ENCODE data around the gene HLA-E. TPM values are rescaled to one million over a fixed set of nuclear protein-coding genes. Genes with fewer than 3 reads are reported as not detected.

The HLA-E gene
- total and polyA plus RNA-seq, 2 of the 13 experiments (the other 11 are each of a cell fraction or from before 2014, with no cell fraction given), result 45.2 to 90.4 TPM

GRCh38 chr6:30500421-30501355, 11.4 kb downstream of the HLA-E start (continued):
- TF ChIP-seq ZNF766 (CRISPR knock-in tag; IDR thresholded peaks at IDR 0.05; ENCODE audit: borderline replicate concordance), result no peak

- Histone ChIP-seq H3K9ac (ENCODE audit: insufficient read depth, low read depth, low read length) (no peak overlapping the region), H3K9me3 (ENCODE audit: low read length) (no peaks in the 10 kb centered on the region), H3K4me2 (ENCODE audit: low read depth, low read length) (no peak overlapping the region), H2AFZ (ENCODE audit: low read length) (no peak overlapping the region), H3K27ac (ENCODE audit: extremely low read length, insufficient read depth, low read length) (no peak overlapping the region), H3K79me2 (ENCODE audit: insufficient read depth, low read length) (no peaks in the 10 kb centered on the region), H3K4me1 (ENCODE audit: insufficient read depth, low read length) (peaks cover 6% of the 10 kb centered on the region; the same call in 1 of the 2 replicates), H3K36me3 (replicated peaks in 1 of 2; ENCODE audit: control insufficient read depth in 1 of 2, insufficient read depth in 2 of 2, low read length in 2 of 2) (no peaks in the 10 kb centered on the region), H3K27me3 (ENCODE audit: control insufficient read depth in 1 of 2, insufficient read depth in 2 of 2, low read length in 2 of 2) (no peaks in the 10 kb centered on the region; a peak in 1 of 5 replicates), H4K20me1 (ENCODE audit: insufficient read depth, low read length) (no peaks in the 10 kb centered on the region), H3K4me3 (replicated peaks in 1 of 3; ENCODE audit: insufficient read depth in 1 of 3, low read depth in 2 of 3, low read length in 3 of 3) (no peak overlapping the region)
- DNase-seq (ENCODE audit: low spot score) (no peak), ATAC-seq (no peak), FAIRE-seq (no peak)
- in situ Hi-C loops (cut with HindIII; ENCODE audit: extremely low pct_ligation_motif_present, low pct_unique_long_range_greater_than_20kb), result no loop called here
- no TSS peak for BruUV-seq (replicated peaks)
- POLR2A ChIA-PET, result no interaction called here
- WGBS (ENCODE audit: low lambda C conversion rate), result 19% methylated on average over 5 of the region's 5 CpGs
- CTCF ChIA-PET (ENCODE audit: low intra/inter-chr PET ratio, low total read pairs), result no interaction called here
- intact Hi-C loops (cut with micrococcal nuclease; ENCODE audit: unreplicated experiment), result no loop called here
- TF ChIP-seq ZNF709 (CRISPR knock-in tag; IDR thresholded peaks at IDR 0.05), result no peak
- TF ChIP-seq TGIF2 (CRISPR knock-in tag; IDR thresholded peaks at IDR 0.05), result no peak
- no peak for TF ChIP-seq TARDBP (CRISPR knock-in tag; IDR thresholded peaks at IDR 0.05)
- no peak for TF ChIP-seq ZNF431 (CRISPR knock-in tag; IDR thresholded peaks at IDR 0.05; ENCODE audit: borderline replicate concordance, low read depth)
- no peak for TF ChIP-seq CREB1 (IDR thresholded peaks at IDR 0.05)
- TF ChIP-seq CREB1 (CRISPR knock-in tag; IDR thresholded peaks at IDR 0.05), result no peak
- TF ChIP-seq ZNF772 (CRISPR knock-in tag; IDR thresholded peaks at IDR 0.05), result no peak
- TF ChIP-seq FOXM1 (CRISPR knock-in tag; IDR thresholded peaks at IDR 0.05), result no peak
- no peak for TF ChIP-seq DMAP1 (CRISPR knock-in tag; IDR thresholded peaks at IDR 0.05)
- TF ChIP-seq SMAD1 (CRISPR knock-in tag; IDR thresholded peaks at IDR 0.05; ENCODE audit: borderline replicate concordance, low read depth), result no peak
- no peak for TF ChIP-seq ZFP36L2 (CRISPR knock-in tag; IDR thresholded peaks at IDR 0.05)
- TF ChIP-seq ZNF382 (CRISPR knock-in tag; IDR thresholded peaks at IDR 0.05; ENCODE audit: borderline replicate concordance), result no peak
Observed at GRCh38 chr6:30507849-30508827, 18.8 kb downstream of the HLA-E start.
